HepG2 (cell line): ENCODE data around the gene GLYATL3. TPM values are rescaled to one million over a fixed set of nuclear protein-coding genes. Genes with fewer than 3 reads are reported as not detected.

Experiments
- KAT2B ChIP-seq: fragments of 150-350 bp; IDR thresholded peaks from 2 replicates; pipeline ENCODE4 v1.6.1; 2014; ENCODE audit warnings: low read depth, low read length, borderline replicate concordance
- NRL ChIP-seq: sonication (generic); formaldehyde crosslinking; IDR thresholded peaks from 2 replicates; pipeline ENCODE4 v1.5.0; 2020; ENCODE audit warnings: missing genetic modification reagents, mild to moderate bottlenecking, moderate library complexity, borderline replicate concordance
- PCBP1 ChIP-seq: fragments of 200-400 bp; formaldehyde crosslinking; IDR thresholded peaks from 2 replicates; pipeline ENCODE4 v1.6.1; 2017; ENCODE audit warnings: mild to moderate bottlenecking, low read depth, low read length, borderline replicate concordance
- RFX1 ChIP-seq: fragments of 450-650 bp; IDR thresholded peaks from 2 replicates; pipeline ENCODE4 v1.6.1; 2017
- ZFP41 ChIP-seq: sonication (generic); formaldehyde crosslinking; IDR thresholded peaks from 2 replicates; pipeline ENCODE4 v1.4.0; 2020; ENCODE audit warnings: mild to moderate bottlenecking, missing genetic modification reagents, borderline replicate concordance
- ZKSCAN5 ChIP-seq: sonication (generic); formaldehyde crosslinking; IDR thresholded peaks from 2 replicates; pipeline ENCODE4 v1.5.1; 2020; ENCODE audit warnings: mild to moderate bottlenecking, missing genetic modification reagents
- ZNF383 ChIP-seq: sonication (generic); formaldehyde crosslinking; IDR thresholded peaks from 2 replicates; pipeline ENCODE4 v1.4.0; 2020; ENCODE audit warnings: missing genetic modification reagents, mild to moderate bottlenecking, borderline replicate concordance
- ZSCAN31 ChIP-seq: sonication (generic); formaldehyde crosslinking; IDR thresholded peaks from 2 replicates; pipeline ENCODE4 v1.5.0; 2020; ENCODE audit warnings: low read depth, mild to moderate bottlenecking, missing genetic modification reagents
- polyA plus RNA-seq, 8 experiments: library from polyadenylated mRNA; depleted of rRNA in 3 of 8; stranded (reverse) in 7 of 8; unstranded in 1 of 8; fragments of >200 nt; fragmentation: Illumina TruSeq in 4 of 8; extraction: Trizol in 4 of 8; gene quantifications; 2 replicates each; pipeline versions ENCODE4 v1.2.1 to v1.2.3, GENCODE V29; 2011 to 2016; ENCODE audit warnings: low read depth in 4 of 8, missing spikeins in 1 of 8, mixed read lengths in 1 of 8; ENCODE audit not compliant: insufficient read depth in 1 of 8
- total RNA-seq, 5 experiments: library from RNA; depleted of rRNA; stranded (reverse); fragments of >200 nt; fragmentation: Illumina TruSeq; extraction: Trizol; gene quantifications; 2 replicates each; pipeline ENCODE4 v1.2.3, GENCODE V29; 2016; ENCODE audit warnings: low read depth in 1 of 5
- TF ChIP-seq, protein P1 (sequence below): sonication (generic); formaldehyde crosslinking; conservative IDR thresholded peaks from 2 replicates; pipeline ENCODE4 v1.4.0; 2020; ENCODE audit warnings: mild to moderate bottlenecking, missing genetic modification reagents, moderate library complexity
- TF ChIP-seq, protein P2 (sequence below): sonication (generic); formaldehyde crosslinking; IDR thresholded peaks from 2 replicates; pipeline ENCODE4 v1.4.0; 2020; ENCODE audit warnings: missing genetic modification reagents
- TF ChIP-seq, protein P3 (sequence below), 2 experiments: fragments of 450-650 bp in 1 of 2; sonication (generic) in 1 of 2; formaldehyde crosslinking in 1 of 2; IDR thresholded peaks; 2 replicates each; pipeline versions ENCODE4 v1.6.1 to v1.8.0; 2016 to 2022; ENCODE audit warnings: antibody characterized with exemption in 1 of 2, mild to moderate bottlenecking in 1 of 2, missing genetic modification reagents in 1 of 2

GLYATL3 gene
- total and polyA plus RNA-seq, 2 of the 13 experiments (the other 11 are each of a cell fraction or from before 2014, with no cell fraction given), result 0.05 TPM; not detected in 1

DNA sequence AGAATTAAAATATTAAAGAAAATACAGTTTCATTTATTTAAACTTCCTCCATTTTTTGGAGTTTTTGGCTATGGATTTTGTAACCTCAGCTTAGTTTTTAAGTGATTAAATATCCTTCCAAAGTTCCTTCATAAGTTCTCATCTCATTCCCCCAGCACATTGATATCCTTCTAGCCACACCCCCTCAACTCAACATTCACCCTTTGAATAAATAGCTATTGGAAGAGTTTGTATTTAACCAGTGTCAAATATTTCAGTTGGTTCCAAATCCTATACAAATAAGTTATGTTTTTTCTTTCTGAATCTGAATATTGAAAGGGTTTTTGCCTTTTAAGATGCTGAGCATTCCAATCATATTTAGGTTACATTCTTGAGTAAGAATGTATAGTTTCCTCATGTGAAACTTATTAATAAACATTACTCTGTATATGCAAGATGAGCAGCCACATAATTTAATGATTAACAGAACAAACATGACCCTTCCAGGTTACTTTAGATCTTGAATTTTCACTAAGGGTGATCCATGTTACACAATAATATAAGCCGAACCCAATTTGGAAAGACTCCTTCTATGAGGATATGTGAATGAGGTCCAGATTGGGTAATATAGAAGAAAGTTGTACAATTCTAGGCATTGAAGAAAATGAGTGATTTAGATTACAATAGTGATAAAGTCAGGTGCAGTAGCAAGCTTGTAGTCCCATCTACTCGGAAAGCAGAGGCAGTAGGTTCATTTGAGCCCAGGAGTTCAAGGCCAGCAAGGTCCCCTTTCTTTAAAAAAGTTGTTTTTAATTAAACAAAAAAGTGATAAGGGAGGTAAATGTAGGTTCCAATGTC is 13.6 kb downstream of the GLYATL3 start (continued):
- TF ChIP-seq KAT2B (no peak), ZSCAN31 (CRISPR knock-in tag) (no peak), PCBP1 (no peak), RFX1 (no peak), ZKSCAN5 (CRISPR knock-in tag) (no peak), ZFP41 (no peak), ZNF383 (CRISPR knock-in tag) (no peak), NRL (CRISPR knock-in tag) (no peak)
- TF ChIP-seq, protein P1, sequence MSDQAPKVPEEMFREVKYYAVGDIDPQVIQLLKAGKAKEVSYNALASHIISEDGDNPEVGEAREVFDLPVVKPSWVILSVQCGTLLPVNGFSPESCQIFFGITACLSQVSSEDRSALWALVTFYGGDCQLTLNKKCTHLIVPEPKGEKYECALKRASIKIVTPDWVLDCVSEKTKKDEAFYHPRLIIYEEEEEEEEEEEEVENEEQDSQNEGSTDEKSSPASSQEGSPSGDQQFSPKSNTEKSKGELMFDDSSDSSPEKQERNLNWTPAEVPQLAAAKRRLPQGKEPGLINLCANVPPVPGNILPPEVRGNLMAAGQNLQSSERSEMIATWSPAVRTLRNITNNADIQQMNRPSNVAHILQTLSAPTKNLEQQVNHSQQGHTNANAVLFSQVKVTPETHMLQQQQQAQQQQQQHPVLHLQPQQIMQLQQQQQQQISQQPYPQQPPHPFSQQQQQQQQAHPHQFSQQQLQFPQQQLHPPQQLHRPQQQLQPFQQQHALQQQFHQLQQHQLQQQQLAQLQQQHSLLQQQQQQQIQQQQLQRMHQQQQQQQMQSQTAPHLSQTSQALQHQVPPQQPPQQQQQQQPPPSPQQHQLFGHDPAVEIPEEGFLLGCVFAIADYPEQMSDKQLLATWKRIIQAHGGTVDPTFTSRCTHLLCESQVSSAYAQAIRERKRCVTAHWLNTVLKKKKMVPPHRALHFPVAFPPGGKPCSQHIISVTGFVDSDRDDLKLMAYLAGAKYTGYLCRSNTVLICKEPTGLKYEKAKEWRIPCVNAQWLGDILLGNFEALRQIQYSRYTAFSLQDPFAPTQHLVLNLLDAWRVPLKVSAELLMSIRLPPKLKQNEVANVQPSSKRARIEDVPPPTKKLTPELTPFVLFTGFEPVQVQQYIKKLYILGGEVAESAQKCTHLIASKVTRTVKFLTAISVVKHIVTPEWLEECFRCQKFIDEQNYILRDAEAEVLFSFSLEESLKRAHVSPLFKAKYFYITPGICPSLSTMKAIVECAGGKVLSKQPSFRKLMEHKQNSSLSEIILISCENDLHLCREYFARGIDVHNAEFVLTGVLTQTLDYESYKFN (CRISPR knock-in tag), result peak; percentile 85
- TF ChIP-seq, protein P2, sequence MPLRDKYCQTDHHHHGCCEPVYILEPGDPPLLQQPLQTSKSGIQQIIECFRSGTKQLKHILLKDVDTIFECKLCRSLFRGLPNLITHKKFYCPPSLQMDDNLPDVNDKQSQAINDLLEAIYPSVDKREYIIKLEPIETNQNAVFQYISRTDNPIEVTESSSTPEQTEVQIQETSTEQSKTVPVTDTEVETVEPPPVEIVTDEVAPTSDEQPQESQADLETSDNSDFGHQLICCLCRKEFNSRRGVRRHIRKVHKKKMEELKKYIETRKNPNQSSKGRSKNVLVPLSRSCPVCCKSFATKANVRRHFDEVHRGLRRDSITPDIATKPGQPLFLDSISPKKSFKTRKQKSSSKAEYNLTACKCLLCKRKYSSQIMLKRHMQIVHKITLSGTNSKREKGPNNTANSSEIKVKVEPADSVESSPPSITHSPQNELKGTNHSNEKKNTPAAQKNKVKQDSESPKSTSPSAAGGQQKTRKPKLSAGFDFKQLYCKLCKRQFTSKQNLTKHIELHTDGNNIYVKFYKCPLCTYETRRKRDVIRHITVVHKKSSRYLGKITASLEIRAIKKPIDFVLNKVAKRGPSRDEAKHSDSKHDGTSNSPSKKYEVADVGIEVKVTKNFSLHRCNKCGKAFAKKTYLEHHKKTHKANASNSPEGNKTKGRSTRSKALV (CRISPR knock-in tag), result no peak
- TF ChIP-seq, protein P3, sequence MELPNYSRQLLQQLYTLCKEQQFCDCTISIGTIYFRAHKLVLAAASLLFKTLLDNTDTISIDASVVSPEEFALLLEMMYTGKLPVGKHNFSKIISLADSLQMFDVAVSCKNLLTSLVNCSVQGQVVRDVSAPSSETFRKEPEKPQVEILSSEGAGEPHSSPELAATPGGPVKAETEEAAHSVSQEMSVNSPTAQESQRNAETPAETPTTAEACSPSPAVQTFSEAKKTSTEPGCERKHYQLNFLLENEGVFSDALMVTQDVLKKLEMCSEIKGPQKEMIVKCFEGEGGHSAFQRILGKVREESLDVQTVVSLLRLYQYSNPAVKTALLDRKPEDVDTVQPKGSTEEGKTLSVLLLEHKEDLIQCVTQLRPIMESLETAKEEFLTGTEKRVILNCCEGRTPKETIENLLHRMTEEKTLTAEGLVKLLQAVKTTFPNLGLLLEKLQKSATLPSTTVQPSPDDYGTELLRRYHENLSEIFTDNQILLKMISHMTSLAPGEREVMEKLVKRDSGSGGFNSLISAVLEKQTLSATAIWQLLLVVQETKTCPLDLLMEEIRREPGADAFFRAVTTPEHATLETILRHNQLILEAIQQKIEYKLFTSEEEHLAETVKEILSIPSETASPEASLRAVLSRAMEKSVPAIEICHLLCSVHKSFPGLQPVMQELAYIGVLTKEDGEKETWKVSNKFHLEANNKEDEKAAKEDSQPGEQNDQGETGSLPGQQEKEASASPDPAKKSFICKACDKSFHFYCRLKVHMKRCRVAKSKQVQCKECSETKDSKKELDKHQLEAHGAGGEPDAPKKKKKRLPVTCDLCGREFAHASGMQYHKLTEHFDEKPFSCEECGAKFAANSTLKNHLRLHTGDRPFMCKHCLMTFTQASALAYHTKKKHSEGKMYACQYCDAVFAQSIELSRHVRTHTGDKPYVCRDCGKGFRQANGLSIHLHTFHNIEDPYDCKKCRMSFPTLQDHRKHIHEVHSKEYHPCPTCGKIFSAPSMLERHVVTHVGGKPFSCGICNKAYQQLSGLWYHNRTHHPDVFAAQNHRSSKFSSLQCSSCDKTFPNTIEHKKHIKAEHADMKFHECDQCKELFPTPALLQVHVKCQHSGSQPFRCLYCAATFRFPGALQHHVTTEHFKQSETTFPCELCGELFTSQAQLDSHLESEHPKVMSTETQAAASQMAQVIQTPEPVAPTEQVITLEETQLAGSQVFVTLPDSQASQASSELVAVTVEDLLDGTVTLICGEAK (IDR thresholded peaks at IDR 0.05), result no peak
- TF ChIP-seq, protein P3 (CRISPR knock-in tag; IDR thresholded peaks at IDR 0.05), result no peak
